RWPE1 (cell line): ENCODE results near the gene AGAP9.
"Not testable (repeated sequence)": the region's sequence is repeated elsewhere in the genome, so short reads cannot be mapped to it uniquely, and the experiment has no call there.

Source experiments
- CTCF ChIA-PET: fragments of 350-600 bp; sonication (Branson Sonifier 250); formaldehyde crosslinking; extraction: SDS; loops from one replicate; lab custom pipeline; 2021; lab: Yijun Ruan, JAX
- POLR2A ChIA-PET: fragments of 400-600 bp; formaldehyde crosslinking; extraction: SDS; loops from one replicate; lab custom pipeline; 2020; ENCODE audit warnings: antibody characterized with exemption; ENCODE audit not compliant: low non-redundant PET; lab: Yijun Ruan, JAX
- DNase-seq: peaks from one replicate; pipeline ENCODE4 v3.0.0; 2012; ENCODE audit warnings: low spot score
- H3K27ac ChIP-seq: fragments of 450-650 bp; 2 replicates; pipeline ENCODE4 v1.5.1; 2017
- TF ChIP-seq, protein P1 (sequence below): fragments of 450-650 bp; conservative IDR thresholded peaks from 2 replicates; pipeline ENCODE4 v1.5.1; 2017; ENCODE audit warnings: low read depth, mild to moderate bottlenecking

Gene AGAP9

DNA sequence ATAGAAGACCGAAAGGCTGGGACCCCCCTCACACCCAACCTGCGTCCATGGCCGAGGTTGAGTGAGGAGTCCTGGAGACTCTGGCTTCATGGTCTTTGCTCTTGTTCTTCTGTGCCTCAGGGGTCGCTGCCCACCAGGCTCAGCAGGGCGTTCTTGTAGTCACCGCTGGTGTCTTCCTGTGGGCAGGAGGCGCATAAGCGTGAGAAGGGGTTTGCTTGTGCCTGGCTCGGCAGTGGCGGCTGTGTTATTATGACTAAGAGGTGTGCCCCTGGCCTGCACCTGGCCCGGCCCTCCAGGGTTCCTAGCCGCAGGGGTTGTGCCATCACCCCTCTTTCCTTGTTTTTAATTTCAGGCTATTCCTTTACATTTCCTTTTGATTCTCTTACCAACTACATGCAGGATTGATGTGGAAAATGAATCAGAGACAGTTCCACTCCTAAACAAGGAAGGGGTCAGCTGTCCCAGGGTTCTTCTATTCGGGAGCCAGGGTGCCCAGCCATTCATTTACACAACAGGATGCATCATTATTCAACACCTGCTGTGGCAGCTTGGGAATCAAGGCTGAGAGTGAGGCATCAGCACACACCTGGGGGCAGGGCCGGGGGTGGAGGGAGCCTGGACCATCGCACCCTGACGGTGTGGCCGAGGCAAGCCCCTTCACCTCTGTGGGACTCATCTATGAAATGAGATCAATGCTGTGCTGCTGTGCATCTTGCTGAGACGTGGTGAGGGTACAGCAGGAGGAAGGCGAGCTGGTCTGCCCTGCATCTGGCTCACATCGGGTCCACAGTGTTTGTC lies 54.5 kb downstream of the AGAP9 start:
- CTCF ChIA-PET, POLR2A ChIA-PET: not testable (repeated sequence)

DNA sequence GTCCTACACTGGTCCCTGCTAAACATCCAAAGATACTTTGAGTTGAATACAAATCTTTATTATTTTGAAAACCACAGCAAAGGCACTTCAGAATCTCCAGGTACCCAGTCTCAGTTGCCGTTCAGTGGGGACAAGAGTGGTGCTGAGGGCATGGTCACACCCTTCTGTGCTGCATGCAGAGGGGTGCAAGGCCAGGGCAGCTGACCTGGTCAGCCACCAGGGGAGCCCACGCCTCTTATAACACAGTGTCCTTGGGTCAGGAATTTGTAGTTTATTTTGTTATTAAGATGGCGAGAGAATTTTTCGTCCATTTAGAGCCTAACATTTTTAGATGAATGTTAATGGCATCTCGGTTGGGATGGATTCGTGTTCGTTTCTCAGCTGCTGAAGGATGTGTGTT lies 55.5 kb downstream of the AGAP9 start:
- H3K27ac ChIP-seq, DNase-seq, POLR2A ChIA-PET, CTCF ChIA-PET: not testable (repeated sequence)

More for the DNA sequence above, 54.5 kb downstream of the AGAP9 start:
- H3K27ac ChIP-seq, DNase-seq: not testable (repeated sequence)

DNA sequence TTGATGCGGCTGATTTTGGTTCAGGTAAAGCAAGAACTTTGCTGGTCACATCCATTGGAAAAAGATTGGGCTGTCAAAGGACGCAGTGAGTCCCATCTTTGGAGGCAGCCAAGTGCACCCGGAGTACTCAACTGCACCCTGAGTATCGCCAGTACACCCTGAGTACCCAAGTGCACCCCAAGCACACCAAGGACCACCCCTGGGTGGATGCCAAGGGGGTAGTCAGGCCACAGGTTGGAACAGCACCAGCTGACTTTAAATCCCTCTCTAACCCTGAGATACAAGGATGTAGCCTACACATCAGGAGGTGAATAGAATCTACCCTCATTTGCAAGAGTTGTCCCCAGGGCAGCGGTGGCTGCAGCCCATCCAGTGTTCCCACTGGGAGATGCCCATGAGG lies 56.0 kb downstream of the AGAP9 start:
- CTCF ChIA-PET, POLR2A ChIA-PET, H3K27ac ChIP-seq, DNase-seq: not testable (repeated sequence)

DNA sequence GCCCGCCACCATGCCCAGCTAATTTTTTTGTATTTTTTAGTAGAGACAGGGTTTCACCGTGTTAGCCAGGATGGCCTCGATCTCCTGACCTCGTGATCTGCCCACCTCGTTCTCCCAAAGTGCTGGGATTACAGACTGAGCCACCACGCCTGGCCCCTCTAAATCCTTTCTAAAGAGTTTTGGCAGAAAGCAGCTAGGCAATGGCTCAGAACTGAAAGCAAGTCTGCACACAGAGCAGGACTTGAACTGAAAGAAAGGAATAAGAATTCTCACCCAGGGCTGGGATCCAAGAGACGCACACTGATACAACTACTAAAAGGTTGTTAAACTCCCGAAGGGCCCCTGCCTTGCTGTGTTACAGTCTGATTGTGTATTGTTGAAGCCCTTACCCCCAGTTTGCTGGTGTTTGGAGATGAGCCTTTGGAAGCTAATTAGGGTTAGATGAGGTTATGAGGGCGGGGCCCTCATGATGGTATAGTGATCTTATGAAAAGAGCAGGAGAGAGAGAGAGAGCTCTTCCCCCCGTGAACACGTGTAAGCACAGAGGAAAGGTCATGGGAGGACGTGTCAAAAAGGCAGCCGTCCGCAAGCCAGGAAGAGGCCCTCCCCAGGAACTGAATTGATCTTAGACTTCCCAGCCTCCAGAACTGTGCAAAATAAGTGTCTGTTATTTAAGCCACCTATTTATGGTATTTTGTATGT lies 58.1 kb downstream of the AGAP9 start:
- H3K27ac ChIP-seq, DNase-seq, CTCF ChIA-PET, POLR2A ChIA-PET: not testable (repeated sequence)

DNA sequence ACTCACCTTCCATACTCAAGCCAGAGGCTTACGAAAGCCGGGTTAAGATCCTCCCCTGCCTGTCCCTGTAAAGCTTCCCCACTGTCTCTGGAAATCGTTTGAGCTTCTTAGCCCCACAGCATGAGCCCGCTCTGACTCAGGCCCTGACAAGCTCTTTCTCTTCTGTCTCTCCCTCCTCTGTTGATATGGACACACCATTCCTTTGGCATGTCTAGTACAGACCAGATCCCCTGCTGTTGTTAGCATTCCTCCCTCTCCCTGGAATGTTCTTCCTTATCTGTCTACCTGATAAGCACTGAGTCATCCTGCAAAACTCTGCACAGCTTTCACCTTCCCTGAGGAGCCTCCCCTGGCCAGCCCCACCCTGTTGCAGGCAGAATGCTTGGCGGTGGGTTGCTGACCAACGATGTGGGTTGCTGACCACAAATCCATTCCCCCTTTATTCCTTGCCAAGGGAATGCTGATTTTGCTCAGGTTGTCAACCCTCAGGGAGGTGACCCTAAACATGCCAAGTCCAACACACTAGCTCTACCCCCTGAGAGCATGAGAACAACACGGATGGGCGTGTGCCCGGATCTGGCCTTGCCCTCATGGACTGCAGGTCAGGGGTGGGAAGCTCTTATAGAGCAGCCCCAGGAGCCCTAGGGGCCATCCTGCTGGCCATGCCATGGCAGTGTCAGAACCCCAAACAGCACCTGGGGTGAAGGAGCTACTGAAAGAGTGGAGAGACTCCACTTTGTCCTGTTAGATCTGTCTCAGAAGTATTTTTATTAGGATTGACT lies 60.7 kb downstream of the AGAP9 start:
- CTCF ChIA-PET, H3K27ac ChIP-seq, DNase-seq, POLR2A ChIA-PET: not testable (repeated sequence)

DNA sequence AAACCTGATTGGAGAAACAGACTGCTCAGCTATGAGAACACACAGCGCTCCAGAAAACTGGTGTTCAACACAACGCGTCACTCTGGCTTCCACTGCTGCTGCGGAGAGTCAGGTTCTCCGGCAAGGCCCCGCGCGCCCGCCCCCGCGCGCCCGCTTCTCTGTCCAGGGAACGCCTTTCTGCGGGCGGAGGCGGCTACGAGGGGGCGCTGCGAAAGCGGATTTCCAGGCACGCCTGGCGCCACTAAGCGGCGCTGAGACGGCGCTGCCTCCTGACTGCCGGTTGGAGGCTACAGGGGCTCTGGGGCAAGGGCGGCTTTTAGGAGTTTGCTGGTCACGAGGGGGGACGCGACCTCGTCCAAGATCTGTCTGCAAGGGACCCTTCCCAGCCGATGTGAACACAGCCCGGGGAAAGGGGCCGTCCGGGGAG lies 62.2 kb downstream of the AGAP9 start:
- H3K27ac ChIP-seq = peak overlapping the region; percentile 67
- DNase-seq, POLR2A ChIA-PET, CTCF ChIA-PET: not testable (repeated sequence)
- TF ChIP-seq, protein P1, sequence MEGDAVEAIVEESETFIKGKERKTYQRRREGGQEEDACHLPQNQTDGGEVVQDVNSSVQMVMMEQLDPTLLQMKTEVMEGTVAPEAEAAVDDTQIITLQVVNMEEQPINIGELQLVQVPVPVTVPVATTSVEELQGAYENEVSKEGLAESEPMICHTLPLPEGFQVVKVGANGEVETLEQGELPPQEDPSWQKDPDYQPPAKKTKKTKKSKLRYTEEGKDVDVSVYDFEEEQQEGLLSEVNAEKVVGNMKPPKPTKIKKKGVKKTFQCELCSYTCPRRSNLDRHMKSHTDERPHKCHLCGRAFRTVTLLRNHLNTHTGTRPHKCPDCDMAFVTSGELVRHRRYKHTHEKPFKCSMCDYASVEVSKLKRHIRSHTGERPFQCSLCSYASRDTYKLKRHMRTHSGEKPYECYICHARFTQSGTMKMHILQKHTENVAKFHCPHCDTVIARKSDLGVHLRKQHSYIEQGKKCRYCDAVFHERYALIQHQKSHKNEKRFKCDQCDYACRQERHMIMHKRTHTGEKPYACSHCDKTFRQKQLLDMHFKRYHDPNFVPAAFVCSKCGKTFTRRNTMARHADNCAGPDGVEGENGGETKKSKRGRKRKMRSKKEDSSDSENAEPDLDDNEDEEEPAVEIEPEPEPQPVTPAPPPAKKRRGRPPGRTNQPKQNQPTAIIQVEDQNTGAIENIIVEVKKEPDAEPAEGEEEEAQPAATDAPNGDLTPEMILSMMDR = peak; percentile 41

DNA sequence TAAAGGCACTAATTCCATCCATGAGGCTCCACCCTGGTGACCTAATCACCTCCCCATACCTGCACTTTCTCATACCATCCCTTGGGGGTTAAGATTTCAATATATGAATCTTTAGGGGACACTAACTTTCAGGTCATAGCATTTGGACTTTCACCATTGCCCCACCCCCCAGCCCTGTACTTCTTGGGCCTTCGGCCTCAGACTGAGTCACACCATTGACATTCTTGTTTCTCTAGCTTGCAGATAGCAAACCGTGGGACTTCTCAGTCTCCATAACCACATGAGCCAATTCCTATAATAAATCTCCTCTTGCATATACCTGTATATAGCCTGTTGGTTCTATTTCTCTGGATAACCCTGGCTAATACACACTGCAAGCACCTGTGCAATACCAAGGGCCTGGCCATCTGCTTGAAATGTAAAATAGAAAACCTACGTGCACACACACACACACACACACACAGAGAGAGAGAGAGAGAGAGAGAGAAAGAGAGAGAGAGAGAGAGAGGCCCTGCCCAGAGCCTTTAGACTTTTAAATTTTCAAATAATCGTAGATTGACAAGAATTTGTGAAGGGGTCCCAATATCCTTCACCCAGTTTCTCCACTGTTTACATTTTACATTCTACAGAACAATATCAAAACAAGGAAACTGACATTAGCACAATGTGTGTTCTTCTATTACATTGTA lies 64.8 kb downstream of the AGAP9 start:
- DNase-seq = peak; percentile 25
- H3K27ac ChIP-seq = no peak overlapping the region
- POLR2A ChIA-PET = no interaction called here
- TF ChIP-seq, protein P1 = no peak
- CTCF ChIA-PET = no interaction called here

DNA sequence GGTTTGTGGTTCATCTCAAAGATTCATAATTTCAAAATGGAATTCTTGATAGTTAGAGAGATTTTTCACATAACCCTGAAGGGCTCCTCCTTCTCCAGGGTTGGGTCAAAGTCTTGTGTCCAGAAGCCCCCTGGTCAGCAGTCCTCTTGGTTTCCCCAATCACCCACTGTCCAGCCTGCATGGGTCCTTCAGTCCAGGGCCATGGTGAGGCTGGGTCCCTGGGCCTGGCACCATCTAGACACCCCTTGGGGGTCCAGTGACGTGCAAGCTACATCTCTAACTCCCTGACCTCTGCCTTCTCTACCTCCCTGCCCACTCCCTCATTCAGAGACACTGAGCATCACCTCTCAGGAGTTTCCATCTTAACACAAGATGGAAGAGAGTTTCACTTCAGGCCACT lies 65.6 kb downstream of the AGAP9 start:
- ChIA-PET POLR2A (no interaction called here), CTCF (no interaction called here)
- TF ChIP-seq, protein P1 = no peak
- no peak for DNase-seq
- H3K27ac ChIP-seq = no peak overlapping the region
